K562 (cell line): ENCODE data around the gene PSMA2. TPM values are rescaled to one million over a fixed set of nuclear protein-coding genes. Genes with fewer than 3 reads are reported as not detected.

Experiments used
- BRF1 ChIP-seq: IDR thresholded peaks from 3 replicates; pipeline ENCODE4 v1.6.1; 2011; ENCODE audit warnings: borderline replicate concordance, mild to moderate bottlenecking; ENCODE audit not compliant: insufficient read length; ENCODE audit errors: extremely low read depth
- HDAC6 ChIP-seq: IDR thresholded peaks from 2 replicates; pipeline ENCODE4 v1.6.1; 2012; ENCODE audit warnings: low read depth, mild to moderate bottlenecking, control low read depth, inconsistent platforms, low read length, moderate library complexity
- JUNB ChIP-seq: fragments of 450-650 bp; formaldehyde crosslinking; conservative IDR thresholded peaks from 2 replicates; pipeline ENCODE4 v1.4.0; 2020; ENCODE audit warnings: mild to moderate bottlenecking
- MCM3 ChIP-seq: fragments of 450-650 bp; IDR thresholded peaks from 2 replicates; pipeline ENCODE4 v1.6.1; 2016
- MCM7 ChIP-seq, 2 experiments: fragments of 450-650 bp; IDR thresholded peaks; 2 replicates each; pipeline ENCODE4 v1.6.1; 2016 to 2018
- MIER1 ChIP-seq: fragments of 450-650 bp; IDR thresholded peaks from 2 replicates; pipeline ENCODE4 v1.6.1; 2016; ENCODE audit warnings: antibody characterized with exemption, mild to moderate bottlenecking, low read depth
- MTA2 ChIP-seq: fragments of 450-650 bp; IDR thresholded peaks from 2 replicates; pipeline ENCODE4 v1.6.1; 2016; ENCODE audit warnings: low read depth
- NFYB ChIP-seq: IDR thresholded peaks from 2 replicates; pipeline ENCODE4 v1.6.1; 2011; ENCODE audit warnings: mild to moderate bottlenecking, moderate library complexity; ENCODE audit not compliant: insufficient read length; ENCODE audit errors: extremely low read depth
- NR1H2 ChIP-seq: sonication (generic); formaldehyde crosslinking; IDR thresholded peaks from 2 replicates; pipeline ENCODE4 v1.4.0; 2020; ENCODE audit warnings: mild to moderate bottlenecking, missing genetic modification reagents
- RBM34 ChIP-seq: fragments of 200-400 bp; formaldehyde crosslinking; IDR thresholded peaks from 2 replicates; pipeline ENCODE4 v1.6.1; 2018; ENCODE audit warnings: low read length, borderline replicate concordance; ENCODE audit not compliant: insufficient read depth
- RCOR1 ChIP-seq, 2 experiments: IDR thresholded peaks; 2 replicates each; pipeline ENCODE4 v1.6.1; 2012; ENCODE audit warnings: low read depth in 2 of 2, low read length in 2 of 2, borderline replicate concordance in 1 of 2, improper control_type of control experiment in 1 of 2
- RUNX1 ChIP-seq: sonication (generic); IDR thresholded peaks from 2 replicates; pipeline ENCODE4 v1.6.1; 2016; ENCODE audit warnings: antibody characterized with exemption, low read depth
- ZNF134 ChIP-seq: fragments of 250-450 bp; sonication (Bioruptor Pico); conservative IDR thresholded peaks from 2 replicates; pipeline ENCODE4 v1.4.0; 2020
- ZNF75A ChIP-seq: fragments of 450-650 bp; formaldehyde crosslinking; IDR thresholded peaks from 2 replicates; pipeline ENCODE4 v1.4.0; 2020; ENCODE audit warnings: mild to moderate bottlenecking
- polyA plus RNA-seq, 8 experiments: library from polyadenylated mRNA; depleted of rRNA in 4 of 8; stranded (reverse) in 5 of 8; unstranded in 3 of 8; fragments of >200 nt; fragmentation: Nextera tagmentation in 2 of 8; fragmentation: Illumina TruSeq in 1 of 8; extraction: Ambion mirVana in 2 of 8; extraction: Trizol in 1 of 8; gene quantifications; 2 replicates each; pipeline versions ENCODE4 v1.2.1 to v1.2.3, GENCODE V29; 2011 to 2014; ENCODE audit warnings: inconsistent platforms in 1 of 8, missing spikeins in 1 of 8
- total RNA-seq, 7 experiments: library from RNA; depleted of rRNA in 6 of 7; stranded (reverse); fragments of >200 nt in 6 of 7; fragmentation: Illumina TruSeq in 2 of 7; extraction: Trizol in 2 of 7; gene quantifications; 2 replicates each; pipeline versions ENCODE4 v1.2.1 to v1.2.3, GENCODE V29; 2011 to 2021; ENCODE audit warnings: low replicate concordance in 1 of 7
- TF ChIP-seq, protein P1 (sequence below): sonication (generic); formaldehyde crosslinking; IDR thresholded peaks from 2 replicates; pipeline ENCODE4 v1.9.0; 2022; ENCODE audit warnings: mild to moderate bottlenecking, missing genetic modification reagents
- TF ChIP-seq, protein P2 (sequence below): sonication (generic); formaldehyde crosslinking; IDR thresholded peaks from 2 replicates; pipeline ENCODE4 v1.8.0; 2022; ENCODE audit warnings: missing genetic modification reagents, mild to moderate bottlenecking, moderate library complexity, borderline replicate concordance
- TF ChIP-seq, protein P3 (sequence below), 3 experiments: IDR thresholded peaks in 2 of 3; conservative IDR thresholded peaks in 1 of 3; 2 replicates each; pipeline ENCODE4 v1.5.1; 2011 to 2012; ENCODE audit warnings: low read length in 3 of 3, mild to moderate bottlenecking in 3 of 3, control low read depth in 2 of 3, improper control_type of control experiment in 1 of 3, inconsistent platforms in 1 of 3, low read depth in 1 of 3, mixed read lengths in 1 of 3, moderate library complexity in 1 of 3; ENCODE audit not compliant: insufficient read depth in 2 of 3
- TF ChIP-seq, protein P4 (sequence below): fragments of 250-450 bp; sonication (Bioruptor Pico); IDR thresholded peaks from 2 replicates; pipeline ENCODE4 v1.5.1; 2021; ENCODE audit warnings: mild to moderate bottlenecking
- TF ChIP-seq, protein P5 (sequence below), 3 experiments: fragments of 200-800 bp in 1 of 3; fragments of 250-450 bp in 1 of 3; fragments of 450-650 bp in 1 of 3; sonication (Bioruptor Pico) in 1 of 3; sonication (Bioruptor generic) in 1 of 3; formaldehyde crosslinking in 1 of 3; IDR thresholded peaks; 2 replicates each; pipeline versions ENCODE4 v1.6.1 to v1.8.0; 2016 to 2022; ENCODE audit warnings: mild to moderate bottlenecking in 2 of 3, missing genetic modification characterization in 2 of 3, missing compliant biosample characterization in 1 of 3, moderate library complexity in 1 of 3

Gene PSMA2
- total and polyA plus RNA-seq, 9 of the 15 experiments (the other 6 are each of a cell fraction or from before 2014, with no cell fraction given) = 91.7 to 1,070 (median 213) TPM

DNA sequence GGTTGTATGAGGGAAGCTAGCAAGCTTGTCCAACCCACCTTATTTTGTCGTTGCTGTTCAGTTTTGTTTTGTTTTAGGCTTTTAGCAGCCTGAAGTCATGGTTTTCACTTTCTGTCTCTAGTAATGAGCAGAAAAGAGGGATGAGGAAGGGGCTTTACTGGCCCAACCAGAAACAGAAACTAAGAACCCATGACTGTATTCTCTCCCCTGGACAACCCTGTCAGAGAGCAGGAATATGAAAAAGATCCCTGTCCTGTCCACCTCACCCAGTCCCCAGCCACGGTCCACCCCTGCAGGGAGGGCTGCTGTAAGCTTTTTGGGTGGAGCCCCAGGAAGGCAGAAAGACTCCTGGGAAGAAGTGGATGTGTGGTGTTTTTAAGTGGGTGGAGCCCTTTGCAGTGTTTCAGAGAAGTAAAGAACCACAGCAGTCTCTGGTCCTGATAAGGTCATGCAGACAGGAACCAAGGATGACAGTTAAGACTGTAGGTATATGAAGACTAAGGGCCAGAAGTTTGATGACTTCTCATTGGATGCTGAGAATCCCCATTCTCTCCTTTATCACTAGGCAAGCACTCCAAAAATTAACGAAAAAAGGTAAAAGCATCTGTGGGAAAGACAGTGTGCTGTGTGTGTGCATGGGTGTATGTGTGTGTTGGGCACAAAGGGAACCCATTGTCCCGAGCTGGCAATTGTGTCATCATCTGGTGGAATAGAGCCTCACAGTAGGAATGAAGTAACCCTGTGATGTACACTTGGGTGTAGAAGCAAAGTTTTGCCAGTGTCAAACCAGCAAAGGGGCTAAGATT is 14.1 kb upstream of the PSMA2 start (continued):
- TF ChIP-seq, protein P1, sequence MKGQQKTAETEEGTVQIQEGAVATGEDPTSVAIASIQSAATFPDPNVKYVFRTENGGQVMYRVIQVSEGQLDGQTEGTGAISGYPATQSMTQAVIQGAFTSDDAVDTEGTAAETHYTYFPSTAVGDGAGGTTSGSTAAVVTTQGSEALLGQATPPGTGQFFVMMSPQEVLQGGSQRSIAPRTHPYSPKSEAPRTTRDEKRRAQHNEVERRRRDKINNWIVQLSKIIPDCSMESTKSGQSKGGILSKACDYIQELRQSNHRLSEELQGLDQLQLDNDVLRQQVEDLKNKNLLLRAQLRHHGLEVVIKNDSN (CRISPR knock-in tag) = no peak
- TF ChIP-seq, protein P2, sequence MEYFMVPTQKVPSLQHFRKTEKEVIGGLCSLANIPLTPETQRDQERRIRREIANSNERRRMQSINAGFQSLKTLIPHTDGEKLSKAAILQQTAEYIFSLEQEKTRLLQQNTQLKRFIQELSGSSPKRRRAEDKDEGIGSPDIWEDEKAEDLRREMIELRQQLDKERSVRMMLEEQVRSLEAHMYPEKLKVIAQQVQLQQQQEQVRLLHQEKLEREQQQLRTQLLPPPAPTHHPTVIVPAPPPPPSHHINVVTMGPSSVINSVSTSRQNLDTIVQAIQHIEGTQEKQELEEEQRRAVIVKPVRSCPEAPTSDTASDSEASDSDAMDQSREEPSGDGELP (CRISPR knock-in tag) = no peak
- TF ChIP-seq BRF1 = no peak
- TF ChIP-seq MCM3 = no peak
- TF ChIP-seq MCM7 (IDR thresholded peaks at IDR 0.05) = no peak
- TF ChIP-seq, protein P3, sequence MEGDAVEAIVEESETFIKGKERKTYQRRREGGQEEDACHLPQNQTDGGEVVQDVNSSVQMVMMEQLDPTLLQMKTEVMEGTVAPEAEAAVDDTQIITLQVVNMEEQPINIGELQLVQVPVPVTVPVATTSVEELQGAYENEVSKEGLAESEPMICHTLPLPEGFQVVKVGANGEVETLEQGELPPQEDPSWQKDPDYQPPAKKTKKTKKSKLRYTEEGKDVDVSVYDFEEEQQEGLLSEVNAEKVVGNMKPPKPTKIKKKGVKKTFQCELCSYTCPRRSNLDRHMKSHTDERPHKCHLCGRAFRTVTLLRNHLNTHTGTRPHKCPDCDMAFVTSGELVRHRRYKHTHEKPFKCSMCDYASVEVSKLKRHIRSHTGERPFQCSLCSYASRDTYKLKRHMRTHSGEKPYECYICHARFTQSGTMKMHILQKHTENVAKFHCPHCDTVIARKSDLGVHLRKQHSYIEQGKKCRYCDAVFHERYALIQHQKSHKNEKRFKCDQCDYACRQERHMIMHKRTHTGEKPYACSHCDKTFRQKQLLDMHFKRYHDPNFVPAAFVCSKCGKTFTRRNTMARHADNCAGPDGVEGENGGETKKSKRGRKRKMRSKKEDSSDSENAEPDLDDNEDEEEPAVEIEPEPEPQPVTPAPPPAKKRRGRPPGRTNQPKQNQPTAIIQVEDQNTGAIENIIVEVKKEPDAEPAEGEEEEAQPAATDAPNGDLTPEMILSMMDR (IDR thresholded peaks at IDR 0.05 in 2 of 3, conservative IDR thresholded peaks at IDR 0.05 in 1 of 3; ENCODE audit: insufficient read depth in 2 of 3, low read depth in 1 of 3, low read length in 3 of 3) = no peak
- TF ChIP-seq JUNB (CRISPR knock-in tag) = no peak
- TF ChIP-seq HDAC6 = no peak
- peak; percentile 23 to 86; a peak in 2 of 4 replicates for TF ChIP-seq RCOR1 (IDR thresholded peaks at IDR 0.05; ENCODE audit: borderline replicate concordance in 1 of 2, low read depth in 2 of 2, low read length in 2 of 2)
- TF ChIP-seq, protein P4, sequence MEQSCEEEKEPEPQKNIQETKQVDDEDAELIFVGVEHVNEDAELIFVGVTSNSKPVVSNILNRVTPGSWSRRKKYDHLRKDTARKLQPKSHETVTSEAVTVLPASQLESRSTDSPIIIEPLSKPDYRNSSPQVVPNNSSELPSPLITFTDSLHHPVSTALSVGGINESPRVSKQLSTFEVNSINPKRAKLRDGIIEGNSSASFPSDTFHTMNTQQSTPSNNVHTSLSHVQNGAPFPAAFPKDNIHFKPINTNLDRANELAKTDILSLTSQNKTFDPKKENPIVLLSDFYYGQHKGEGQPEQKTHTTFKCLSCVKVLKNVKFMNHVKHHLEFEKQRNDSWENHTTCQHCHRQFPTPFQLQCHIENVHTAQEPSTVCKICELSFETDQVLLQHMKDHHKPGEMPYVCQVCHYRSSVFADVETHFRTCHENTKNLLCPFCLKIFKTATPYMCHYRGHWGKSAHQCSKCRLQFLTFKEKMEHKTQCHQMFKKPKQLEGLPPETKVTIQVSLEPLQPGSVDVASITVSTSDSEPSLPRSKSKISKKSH (CRISPR knock-in tag) = no peak
- no peak for TF ChIP-seq RBM34
- TF ChIP-seq NR1H2 (CRISPR knock-in tag) = no peak
- TF ChIP-seq RUNX1 = no peak
- no peak for TF ChIP-seq NFYB
- TF ChIP-seq MIER1 = no peak
- no peak for TF ChIP-seq ZNF134 (CRISPR knock-in tag)
- TF ChIP-seq MTA2 = no peak
- TF ChIP-seq ZNF75A (CRISPR knock-in tag) = no peak
- TF ChIP-seq, protein P5, sequence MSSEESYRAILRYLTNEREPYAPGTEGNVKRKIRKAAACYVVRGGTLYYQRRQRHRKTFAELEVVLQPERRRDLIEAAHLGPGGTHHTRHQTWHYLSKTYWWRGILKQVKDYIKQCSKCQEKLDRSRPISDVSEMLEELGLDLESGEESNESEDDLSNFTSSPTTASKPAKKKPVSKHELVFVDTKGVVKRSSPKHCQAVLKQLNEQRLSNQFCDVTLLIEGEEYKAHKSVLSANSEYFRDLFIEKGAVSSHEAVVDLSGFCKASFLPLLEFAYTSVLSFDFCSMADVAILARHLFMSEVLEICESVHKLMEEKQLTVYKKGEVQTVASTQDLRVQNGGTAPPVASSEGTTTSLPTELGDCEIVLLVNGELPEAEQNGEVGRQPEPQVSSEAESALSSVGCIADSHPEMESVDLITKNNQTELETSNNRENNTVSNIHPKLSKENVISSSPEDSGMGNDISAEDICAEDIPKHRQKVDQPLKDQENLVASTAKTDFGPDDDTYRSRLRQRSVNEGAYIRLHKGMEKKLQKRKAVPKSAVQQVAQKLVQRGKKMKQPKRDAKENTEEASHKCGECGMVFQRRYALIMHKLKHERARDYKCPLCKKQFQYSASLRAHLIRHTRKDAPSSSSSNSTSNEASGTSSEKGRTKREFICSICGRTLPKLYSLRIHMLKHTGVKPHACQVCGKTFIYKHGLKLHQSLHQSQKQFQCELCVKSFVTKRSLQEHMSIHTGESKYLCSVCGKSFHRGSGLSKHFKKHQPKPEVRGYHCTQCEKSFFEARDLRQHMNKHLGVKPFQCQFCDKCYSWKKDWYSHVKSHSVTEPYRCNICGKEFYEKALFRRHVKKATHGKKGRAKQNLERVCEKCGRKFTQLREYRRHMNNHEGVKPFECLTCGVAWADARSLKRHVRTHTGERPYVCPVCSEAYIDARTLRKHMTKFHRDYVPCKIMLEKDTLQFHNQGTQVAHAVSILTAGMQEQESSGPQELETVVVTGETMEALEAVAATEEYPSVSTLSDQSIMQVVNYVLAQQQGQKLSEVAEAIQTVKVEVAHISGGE (CRISPR knock-in tag; IDR thresholded peaks at IDR 0.05) = no peak
